Omental fat pad (tissue), 4 donors: ENCODE measurements around the gene FBXO31. TPM values are rescaled to one million over a fixed set of nuclear protein-coding genes. Genes with fewer than 3 reads are reported as not detected.
"Not testable (repeated sequence)": the region's sequence is repeated elsewhere in the genome, so short reads cannot be mapped to it uniquely, and the experiment has no call there.

ENCODE experiments used
- ATAC-seq: fragments of 150-250 bp; one replicate; pipeline ENCODE4 v1.9.1; 2016; ENCODE audit warnings: mild to moderate bottlenecking, moderate library complexity; ENCODE audit not compliant: low FRiP score
- DNase-seq: peaks from one replicate; pipeline ENCODE4 v3.0.0-alpha.2; 2019; ENCODE audit warnings: low spot score
- CTCF ChIP-seq, 3 donors: fragments of 450-650 bp; IDR thresholded peaks; one replicate each; pipeline ENCODE4 v1.5.1; 2016 to 2017; ENCODE audit warnings: antibody characterized with exemption in 3 of 3, mild to moderate bottlenecking in 3 of 3, moderate library complexity in 2 of 3
- total RNA-seq, 4 donors: library from RNA; depleted of rRNA; stranded (reverse); fragments of >200 nt; gene quantifications; one replicate each; pipeline ENCODE4 v1.1.0, GENCODE V29; 2016

The FBXO31 gene
- total RNA-seq, 4 donors from 2014 or later = 32.8 to 187 (median 61.9) TPM

DNA sequence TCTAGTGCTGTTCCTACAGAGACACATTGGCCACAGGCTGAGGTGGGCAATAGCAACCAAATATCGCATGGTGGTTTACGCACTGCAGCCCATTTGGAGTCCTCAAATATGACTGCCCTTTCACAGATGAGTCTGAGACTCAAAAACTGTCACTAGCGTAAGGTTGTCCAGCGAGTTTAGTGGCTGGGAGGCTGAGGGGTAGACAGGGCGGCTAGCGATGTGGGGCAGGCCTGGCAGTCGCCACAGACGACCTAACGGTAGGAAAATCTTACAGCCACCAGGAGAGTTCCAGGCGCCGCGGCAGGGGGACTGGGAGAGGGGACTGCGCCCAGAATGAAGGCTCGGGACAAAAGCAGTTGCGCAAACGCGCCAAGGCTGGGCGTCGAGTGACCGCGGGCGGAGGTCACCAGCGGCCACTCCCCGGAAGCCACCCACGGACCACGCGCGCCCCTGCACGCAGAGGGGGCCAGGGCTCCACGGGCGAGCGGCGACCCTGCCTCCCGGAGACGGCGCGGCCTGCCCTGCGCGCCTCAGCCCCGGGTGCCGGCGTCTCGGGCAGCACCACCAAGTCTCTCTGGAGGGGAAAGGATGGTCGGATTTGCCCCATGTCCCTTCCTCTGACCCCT lies 7.9 kb upstream of the FBXO31 start:
- DNase-seq (no peak), ATAC-seq (no peak)
- no peak for TF ChIP-seq CTCF (IDR thresholded peaks at IDR 0.05)

DNA sequence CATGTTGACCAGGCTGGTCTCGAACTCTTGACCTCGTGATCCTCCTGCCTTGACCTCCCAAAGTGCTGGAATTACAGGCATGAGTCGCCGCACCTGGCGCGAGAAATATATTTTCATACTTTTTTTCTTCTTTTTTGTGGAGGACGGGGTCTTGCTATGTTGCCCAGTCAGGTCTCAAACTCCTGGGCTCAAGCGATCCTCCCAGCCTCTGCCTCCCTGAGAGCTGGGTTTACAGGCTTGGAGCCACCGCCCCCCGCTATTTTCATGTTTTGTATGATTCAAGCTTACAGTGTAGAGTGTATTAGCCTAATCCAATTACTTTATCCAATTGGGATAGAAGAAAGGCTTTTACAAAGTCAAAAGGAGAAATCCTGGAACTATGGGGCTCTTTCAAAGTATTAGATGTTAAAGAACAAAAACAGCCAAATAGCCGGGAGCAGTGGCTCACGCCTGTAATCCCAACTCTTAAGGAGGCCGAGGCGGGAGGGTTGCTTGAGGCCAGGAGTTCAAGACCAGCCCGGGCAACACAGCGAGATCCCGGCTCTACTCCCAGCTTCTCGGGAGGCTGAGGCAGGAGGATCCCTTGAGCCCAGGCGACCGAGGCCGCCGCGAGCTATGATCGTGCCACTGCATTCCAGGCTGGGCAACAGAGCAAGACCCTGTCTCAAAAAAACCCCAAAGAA lies 7.2 kb upstream of the FBXO31 start:
- ATAC-seq = no peak
- no peak for DNase-seq
- TF ChIP-seq CTCF (IDR thresholded peaks at IDR 0.05) = no peak

DNA sequence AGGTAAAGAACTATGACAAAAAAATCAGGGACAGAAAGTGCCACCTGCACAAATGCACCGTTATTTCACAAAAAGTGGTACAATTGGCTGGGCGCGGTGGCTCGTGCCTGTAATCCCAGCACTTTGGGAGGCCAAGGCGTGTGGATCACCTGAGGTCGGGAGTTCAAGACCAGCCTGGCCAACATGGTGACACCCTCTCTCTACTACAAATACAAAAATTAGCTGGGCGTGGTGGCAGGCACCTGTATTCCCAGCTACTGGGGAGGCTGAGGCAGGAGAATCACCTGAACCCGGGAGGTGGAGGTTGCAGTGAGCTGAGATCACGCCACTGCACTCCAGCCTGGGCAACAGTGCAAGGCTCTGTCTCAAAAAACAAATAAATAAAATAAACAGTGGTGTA lies 6.3 kb upstream of the FBXO31 start:
- not testable (repeated sequence) for ATAC-seq, DNase-seq

DNA sequence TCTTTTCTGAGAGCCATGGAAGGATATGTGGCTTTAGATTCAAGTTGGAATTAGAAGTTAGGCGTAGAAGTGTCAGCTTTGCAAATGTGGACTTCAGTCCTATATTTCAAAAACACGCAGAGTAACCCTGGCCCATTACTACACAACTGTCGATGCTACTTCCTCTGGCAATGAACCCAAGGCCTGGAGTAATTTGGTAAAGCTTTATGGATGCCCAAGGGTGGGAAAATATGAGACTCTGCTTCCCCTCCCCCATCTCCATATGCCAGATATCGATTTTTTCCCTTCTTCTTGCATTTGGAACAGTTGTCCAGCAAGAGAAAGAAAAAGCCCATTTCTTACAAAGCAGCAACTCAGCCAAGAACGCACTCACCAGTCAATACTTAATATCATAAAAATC lies 5.7 kb upstream of the FBXO31 start:
- TF ChIP-seq CTCF (IDR thresholded peaks at IDR 0.05) = no peak
- DNase-seq (no peak), ATAC-seq (no peak)

GRCh38 chr16:87388818-87389134 lies 5.2 kb upstream of the FBXO31 start:
- no peak for TF ChIP-seq CTCF (IDR thresholded peaks at IDR 0.05)
- ATAC-seq (no peak), DNase-seq (no peak)

DNA sequence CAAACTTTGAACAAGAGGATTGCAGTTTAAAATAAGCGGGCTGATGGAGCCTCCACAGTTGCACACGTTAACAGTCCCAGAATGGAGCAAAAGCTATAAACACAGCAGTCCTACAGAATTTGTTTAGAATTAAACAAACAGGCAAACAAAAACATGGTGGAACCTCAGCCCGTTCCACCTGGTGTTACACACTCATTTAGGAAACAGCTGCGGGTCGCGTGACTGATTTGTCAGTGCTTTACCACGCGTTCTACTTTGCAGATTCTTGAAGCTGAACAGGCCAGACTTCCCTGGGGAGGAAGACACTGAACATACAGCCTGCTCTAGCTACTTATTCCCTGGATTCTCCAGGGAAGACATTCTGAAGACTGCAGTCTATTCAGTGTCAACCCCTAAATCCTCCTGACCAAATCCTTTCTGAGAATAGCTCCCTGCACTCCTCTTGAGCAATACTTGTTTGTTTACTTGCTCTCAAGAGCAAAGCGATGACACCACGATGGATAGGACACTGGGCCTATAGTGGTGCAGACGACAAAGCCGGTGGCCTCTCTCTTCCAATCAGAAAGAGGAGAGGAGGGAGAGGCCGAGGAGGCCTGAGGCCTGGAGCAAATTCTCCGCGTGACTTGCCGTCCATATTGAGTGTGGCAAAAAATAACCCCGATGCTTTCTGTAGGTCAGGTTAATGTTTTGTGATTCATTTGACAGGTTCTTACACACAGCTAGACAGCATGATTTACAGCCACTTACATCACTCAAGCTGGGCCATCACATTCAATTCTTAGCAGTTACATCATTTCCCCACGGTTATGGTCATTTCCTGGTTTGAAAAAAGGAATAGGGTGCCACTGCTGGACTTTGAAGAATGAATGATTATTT lies 4.6 kb upstream of the FBXO31 start:
- DNase-seq = peak; percentile 81
- no peak for TF ChIP-seq CTCF (IDR thresholded peaks at IDR 0.05)
- ATAC-seq = peak; percentile 71

DNA sequence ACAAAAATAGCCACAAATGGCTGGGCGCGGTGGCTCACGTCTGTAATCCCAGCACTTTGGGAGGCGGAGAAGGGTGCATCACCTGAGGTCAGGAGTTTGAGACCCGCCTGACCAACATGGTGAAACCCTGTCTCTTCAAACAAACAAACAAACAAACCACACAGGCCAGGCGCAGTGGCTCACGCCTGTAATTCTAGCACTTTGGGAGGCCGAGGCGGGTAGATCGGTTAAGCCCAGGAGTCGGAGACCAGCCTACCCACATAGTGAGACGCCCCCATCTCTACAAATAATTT lies 1.2 kb upstream of the FBXO31 start:
- DNase-seq, ATAC-seq: not testable (repeated sequence)
